Measurements from ENCODE around the gene JAGN1. TPM values are rescaled to one million over a fixed set of nuclear protein-coding genes. Genes with fewer than 3 reads are reported as not detected.
"Not testable (repeated sequence)": the region's sequence is repeated elsewhere in the genome, so short reads cannot be mapped to it uniquely, and the experiment has no call there.

The JAGN1 gene
- total RNA-seq, 2 experiments from 2014 or later = 25.4 to 28.6 TPM

GRCh38 chr3:9893739-9894138 is 3.3 kb downstream of the JAGN1 start:
- ChIA-PET CTCF (interaction anchor here (1.1 to 1.3 kb wide), 3 partner anchors 40 to 134 kb away, joined by 3 to 4 read pairs (median 3); partner anchors contain the start of gene CRELD1), POLR2A (interaction anchor here (0.9 to 1.5 kb wide), 5 partner anchors 11 to 132 kb away, joined by 3 to 4 read pairs (median 3); partner anchors contain the start of genes ARPC4, EMC3 and TADA3)
- Mint-ChIP-seq H3K9me3 (no peaks in the 10 kb centered on the region), H3K4me1 (peaks cover 36% of the 10 kb centered on the region), H3K4me3 (no peak overlapping the region), H3K27me3 (no peaks in the 10 kb centered on the region), H3K36me3 (ENCODE audit: low read depth) (peaks cover 32% of the 10 kb centered on the region), H3K27ac (no peak overlapping the region)
- no peak for DNase-seq

GRCh38 chr3:9895715-9896114 is 5.3 kb downstream of the JAGN1 start:
- POLR2A ChIA-PET = interaction anchor here (1.0 kb wide), 1 partner anchor 36 kb away, joined by 3 read pairs; no protein-coding TSS in a partner anchor
- Mint-ChIP-seq H3K36me3 (ENCODE audit: low read depth) (peaks cover 30% of the 10 kb centered on the region), H3K4me1 (peaks cover 34% of the 10 kb centered on the region)
- H3K9me3 Mint-ChIP-seq, CTCF ChIA-PET, H3K27me3 Mint-ChIP-seq, H3K27ac Mint-ChIP-seq, H3K4me3 Mint-ChIP-seq, DNase-seq: not testable (repeated sequence)

GRCh38 chr3:9896755-9897407 is 6.5 kb downstream of the JAGN1 start:
- H3K4me3 Mint-ChIP-seq, CTCF ChIA-PET, H3K27me3 Mint-ChIP-seq, POLR2A ChIA-PET, H3K27ac Mint-ChIP-seq, H3K9me3 Mint-ChIP-seq, DNase-seq: not testable (repeated sequence)
- peaks cover 26% of the 10 kb centered on the region for H3K36me3 Mint-ChIP-seq (ENCODE audit: low read depth)
- H3K4me1 Mint-ChIP-seq = peaks cover 37% of the 10 kb centered on the region

GRCh38 chr3:9897408-9898372 is 7.3 kb downstream of the JAGN1 start:
- no peak overlapping the region for H3K4me3 Mint-ChIP-seq
- H3K9me3 Mint-ChIP-seq = no peaks in the 10 kb centered on the region
- DNase-seq = no peak
- no peak overlapping the region for H3K27ac Mint-ChIP-seq
- peaks cover 40% of the 10 kb centered on the region for H3K4me1 Mint-ChIP-seq
- POLR2A ChIA-PET = no interaction called here
- CTCF ChIA-PET = no interaction called here
- H3K36me3 Mint-ChIP-seq (ENCODE audit: low read depth) = peaks cover 21% of the 10 kb centered on the region
- no peaks in the 10 kb centered on the region for H3K27me3 Mint-ChIP-seq

- H3K9me3 Mint-ChIP-seq = no peaks in the 10 kb centered on the region
- H3K4me3 Mint-ChIP-seq = no peak overlapping the region
- CTCF ChIA-PET = no interaction called here
- DNase-seq = no peak
- POLR2A ChIA-PET = no interaction called here
- H3K27me3 Mint-ChIP-seq = no peaks in the 10 kb centered on the region
- no peak overlapping the region for H3K27ac Mint-ChIP-seq
- peaks cover 13% of the 10 kb centered on the region for H3K36me3 Mint-ChIP-seq (ENCODE audit: low read depth)
- peaks cover 43% of the 10 kb centered on the region for H3K4me1 Mint-ChIP-seq
Observed at GRCh38 chr3:9898467-9899241, 8.2 kb downstream of the JAGN1 start.

DNA sequence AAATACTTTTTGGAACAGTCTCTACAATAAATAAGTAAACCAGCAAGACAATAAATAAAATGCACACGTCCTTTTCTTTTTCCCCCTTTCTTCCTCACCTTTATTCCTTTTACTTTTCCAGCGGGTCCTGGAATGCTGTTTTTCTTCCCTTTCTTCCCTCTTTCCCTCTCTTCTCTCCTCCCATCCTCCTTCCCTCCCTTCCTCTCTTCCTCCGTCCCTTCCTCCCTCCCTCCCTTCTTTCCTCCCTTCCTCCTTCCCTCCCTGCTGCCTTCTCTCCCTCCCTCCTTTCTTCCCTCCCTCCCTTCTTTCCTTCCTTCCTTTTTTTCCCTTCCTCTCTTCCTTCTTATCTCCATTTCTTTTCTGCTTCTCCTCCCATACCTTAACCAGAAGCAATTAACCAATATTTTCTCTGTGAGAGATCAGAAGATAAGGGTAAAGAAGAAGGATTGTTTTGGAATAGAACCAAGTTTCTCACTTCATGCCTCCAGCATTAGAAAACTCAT is 8.9 kb downstream of the JAGN1 start:
- Mint-ChIP-seq H3K27me3 (no peaks in the 10 kb centered on the region), H3K9me3 (no peaks in the 10 kb centered on the region), H3K4me1 (peaks cover 41% of the 10 kb centered on the region), H3K36me3 (ENCODE audit: low read depth) (peaks cover 6% of the 10 kb centered on the region), H3K27ac (no peak overlapping the region), H3K4me3 (no peak overlapping the region)
- ChIA-PET POLR2A (interaction anchor here (7.0 kb wide), 1 partner anchor 9 kb away, joined by 54 read pairs; the partner anchor contains the start of gene JAGN1), CTCF (no interaction called here)
- no peak for DNase-seq

DNA sequence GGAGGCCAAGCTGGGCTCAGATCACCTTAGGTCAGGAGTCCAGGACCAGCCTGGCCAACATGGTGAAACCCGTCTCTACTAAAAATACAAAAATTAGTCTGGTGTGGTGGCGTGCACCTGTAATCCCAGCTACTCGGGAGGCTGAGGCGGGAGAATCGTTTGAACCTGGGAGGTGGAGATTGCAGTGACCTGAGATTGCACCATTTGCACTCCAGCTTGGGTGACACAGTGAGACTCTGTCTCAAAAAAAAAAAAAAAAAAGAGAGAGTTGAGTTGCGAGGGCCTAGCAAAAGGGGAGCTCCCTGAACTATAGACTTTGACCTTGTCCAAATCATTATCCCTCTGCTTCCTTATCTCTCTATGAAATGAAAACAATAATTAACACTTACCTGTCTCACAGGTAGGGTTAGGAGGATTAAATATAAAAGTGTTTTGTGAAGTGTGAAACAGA is 10.6 kb downstream of the JAGN1 start:
- not testable (repeated sequence) for H3K4me3 Mint-ChIP-seq; H3K27ac Mint-ChIP-seq; H3K36me3 Mint-ChIP-seq (ENCODE audit: low read depth); H3K27me3 Mint-ChIP-seq; DNase-seq; H3K9me3 Mint-ChIP-seq
- H3K4me1 Mint-ChIP-seq = peaks cover 35% of the 10 kb centered on the region
- CTCF ChIA-PET = interaction anchor here (1.2 to 1.5 kb wide), 2 partner anchors 32 to 104 kb away, joined by 4 to 5 read pairs; no protein-coding TSS in a partner anchor
- POLR2A ChIA-PET = interaction anchor here (7.0 kb wide), 1 partner anchor 10 kb away, joined by 54 read pairs; the partner anchor contains the start of gene JAGN1

- peaks cover 2% of the 10 kb centered on the region for H3K27me3 Mint-ChIP-seq
- H3K4me1 Mint-ChIP-seq = peaks cover 35% of the 10 kb centered on the region
- no peaks in the 10 kb centered on the region for H3K36me3 Mint-ChIP-seq (ENCODE audit: low read depth)
- peak overlapping the region; percentile 75 for H3K27ac Mint-ChIP-seq
- no peak overlapping the region for H3K4me3 Mint-ChIP-seq
- no peaks in the 10 kb centered on the region for H3K9me3 Mint-ChIP-seq
- DNase-seq = peak; percentile 56
- CTCF ChIA-PET = interaction anchor here (0.5 to 1.9 kb wide), 7 partner anchors 11 to 118 kb away, joined by 3 to 10 read pairs (median 5); partner anchors contain the start of gene JAGN1
- POLR2A ChIA-PET = interaction anchor here (1.0 to 7.0 kb wide), 6 partner anchors 11 to 44 kb away, joined by 3 to 54 read pairs (median 8); partner anchors contain the start of genes CIDEC, CRELD1 and JAGN1
Observed at GRCh38 chr3:9901967-9902366, 11.6 kb downstream of the JAGN1 start.

DNA sequence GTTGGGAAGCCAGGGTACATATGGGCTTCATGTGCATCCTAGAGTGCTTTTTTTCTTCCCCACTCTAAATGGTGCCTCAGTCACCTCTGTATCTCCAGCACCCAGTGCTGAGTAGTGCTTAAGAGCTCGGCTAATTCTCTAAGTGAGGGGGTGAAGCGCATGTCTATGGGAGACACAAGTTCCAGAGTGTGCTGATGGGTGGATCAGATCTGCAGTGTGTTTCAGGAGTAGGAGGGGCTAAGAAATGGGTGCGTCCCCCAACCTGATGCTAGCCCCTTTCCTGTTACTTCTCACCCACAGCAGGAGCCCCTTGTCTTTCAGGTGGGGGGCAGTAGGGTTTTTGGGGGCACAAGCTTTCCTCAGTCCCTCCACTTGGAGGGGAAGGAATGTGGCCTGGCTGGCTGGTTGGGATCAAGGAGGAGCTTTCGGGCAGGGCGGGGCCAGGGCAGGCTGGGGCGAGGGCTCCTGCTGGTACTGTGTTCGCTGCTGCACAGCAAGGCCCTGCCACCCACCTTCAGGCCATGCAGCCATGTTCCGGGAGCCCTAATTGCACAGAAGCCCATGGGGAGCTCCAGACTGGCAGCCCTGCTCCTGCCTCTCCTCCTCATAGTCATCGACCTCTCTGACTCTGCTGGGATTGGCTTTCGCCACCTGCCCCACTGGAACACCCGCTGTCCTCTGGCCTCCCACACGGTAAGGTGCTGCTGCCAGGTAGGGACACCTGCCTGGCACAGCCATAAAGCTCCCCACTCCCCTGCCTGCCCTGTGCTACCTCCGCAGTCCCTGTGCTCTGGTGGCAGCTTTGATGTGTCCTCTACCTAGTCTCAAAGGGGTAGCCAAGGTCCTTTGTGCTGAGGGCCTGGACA is 12.2 kb downstream of the JAGN1 start, which contains the start of gene IL17RE:
Gene IL17RE (plus strand): TSS at position 477 of the 866 bp plus-strand sequence. CDS start 85 bp downstream, at position 562.
- H3K4me3 Mint-ChIP-seq = peak within 1 kb of the TSS; percentile 60
- H3K9me3 Mint-ChIP-seq = no peaks in the 10 kb centered on the region
- ChIA-PET POLR2A (interaction anchor here (0.8 to 7.0 kb wide), 7 partner anchors 10 to 89 kb away, joined by 3 to 54 read pairs (median 3); partner anchors contain the start of genes CIDEC, CRELD1 and JAGN1), CTCF (interaction anchor here (0.5 to 1.9 kb wide), 6 partner anchors 10 to 62 kb away, joined by 3 to 10 read pairs (median 5); partner anchors contain the start of genes CRELD1 and JAGN1)
- no peak for DNase-seq
- H3K27ac Mint-ChIP-seq = peak within 1 kb of the TSS; percentile 75
- H3K27me3 Mint-ChIP-seq = peaks cover 2% of the 10 kb centered on the region
- no peaks in the 10 kb centered on the region for H3K36me3 Mint-ChIP-seq (ENCODE audit: low read depth)
- peaks cover 35% of the 10 kb centered on the region for H3K4me1 Mint-ChIP-seq

DNA sequence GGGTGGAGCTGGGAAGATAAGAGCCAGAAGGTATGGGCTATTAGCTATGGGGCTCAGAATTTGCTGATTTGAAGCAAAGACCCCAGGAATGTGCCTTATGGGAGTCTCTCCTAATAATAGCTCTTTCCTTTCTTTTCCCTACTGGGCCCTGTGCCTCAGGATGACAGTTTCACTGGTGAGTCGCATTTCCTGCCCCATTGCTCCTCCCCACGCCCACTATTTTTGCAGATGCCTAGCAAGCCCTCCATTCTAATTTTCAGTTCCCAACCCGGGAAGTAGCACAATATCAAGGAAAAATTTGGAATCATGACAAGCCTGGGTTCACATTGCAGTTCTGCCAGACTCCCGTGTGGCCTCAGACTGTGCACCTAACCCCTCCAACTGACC is 12.8 kb downstream of the JAGN1 start:
- no peak for DNase-seq
- POLR2A ChIA-PET = interaction anchor here (1.2 to 7.0 kb wide), 4 partner anchors 10 to 30 kb away, joined by 3 to 54 read pairs (median 15); partner anchors contain the start of genes CRELD1 and JAGN1
- peak overlapping the region; percentile 70 for H3K27ac Mint-ChIP-seq
- H3K36me3 Mint-ChIP-seq (ENCODE audit: low read depth) = no peaks in the 10 kb centered on the region
- H3K9me3 Mint-ChIP-seq = no peaks in the 10 kb centered on the region
- H3K4me3 Mint-ChIP-seq = peak overlapping the region; percentile 60
- H3K27me3 Mint-ChIP-seq = peaks cover 2% of the 10 kb centered on the region
- CTCF ChIA-PET = interaction anchor here (1.1 to 1.9 kb wide), 2 partner anchors 12 to 30 kb away, joined by 4 to 10 read pairs; partner anchors contain the start of genes CRELD1 and JAGN1
- peaks cover 35% of the 10 kb centered on the region for H3K4me1 Mint-ChIP-seq

GRCh38 chr3:9903904-9904303 is 13.5 kb downstream of the JAGN1 start:
- POLR2A ChIA-PET = interaction anchor here (2.5 to 7.0 kb wide), 2 partner anchors 9 to 13 kb away, joined by 17 to 54 read pairs; partner anchors contain the start of gene JAGN1

More at GRCh38 chr3:9903904-9904303, 13.5 kb downstream of the JAGN1 start:
- DNase-seq = no peak
- Mint-ChIP-seq H3K9me3 (no peaks in the 10 kb centered on the region), H3K27me3 (peaks cover 2% of the 10 kb centered on the region), H3K4me1 (peaks cover 35% of the 10 kb centered on the region), H3K4me3 (no peak overlapping the region), H3K27ac (no peak overlapping the region), H3K36me3 (ENCODE audit: low read depth) (no peaks in the 10 kb centered on the region)
- CTCF ChIA-PET = interaction anchor here (1.0 kb wide), 1 partner anchor 29 kb away, joined by 3 read pairs; no protein-coding TSS in a partner anchor
